Muscle layer of colon (tissue), 2 donors: Measurements from ENCODE around the gene HELT.
"Not testable (repeated sequence)": the region's sequence is repeated elsewhere in the genome, so short reads cannot be mapped to it uniquely, and the experiment has no call there.

Source experiments
- H3K27ac ChIP-seq: one replicate; pipeline ENCODE4 v1.7.0; 2013; ENCODE audit warnings: low read depth, mild to moderate bottlenecking, low read length, moderate library complexity
- H3K27me3 ChIP-seq, 2 donors: one replicate each; pipeline ENCODE4 v1.7.0; 2013; ENCODE audit warnings: low read length in 2 of 2, mild to moderate bottlenecking in 2 of 2; ENCODE audit not compliant: insufficient read depth in 2 of 2, control insufficient read depth in 1 of 2
- H3K36me3 ChIP-seq: one replicate; pipeline ENCODE4 v1.7.0; 2013; ENCODE audit warnings: mild to moderate bottlenecking, low read length; ENCODE audit not compliant: insufficient read depth
- H3K4me1 ChIP-seq: one replicate; pipeline ENCODE4 v1.7.0; 2013; ENCODE audit warnings: mild to moderate bottlenecking, low read length; ENCODE audit not compliant: insufficient read depth
- H3K4me3 ChIP-seq, 2 donors: one replicate each; pipeline ENCODE4 v1.7.0; 2013; ENCODE audit warnings: low read length in 2 of 2, low read depth in 1 of 2, mild to moderate bottlenecking in 1 of 2, moderate library complexity in 1 of 2
- H3K9ac ChIP-seq: one replicate; pipeline ENCODE4 v1.7.0; 2013; ENCODE audit warnings: low read length
- H3K9me3 ChIP-seq: one replicate; pipeline ENCODE4 v1.7.0; 2013; ENCODE audit warnings: mild to moderate bottlenecking, low read length
- donor health status: abdominal sarcoma.
- donor health status: Adenocarcinoma of cecum.

Gene HELT

GRCh38 chr4:185050286-185050685, 32.0 kb downstream of the HELT start:
- not testable (repeated sequence) for H3K4me1 ChIP-seq, H3K36me3 ChIP-seq, H3K9me3 ChIP-seq, H3K9ac ChIP-seq, H3K4me3 ChIP-seq, H3K27ac ChIP-seq, H3K27me3 ChIP-seq

DNA sequence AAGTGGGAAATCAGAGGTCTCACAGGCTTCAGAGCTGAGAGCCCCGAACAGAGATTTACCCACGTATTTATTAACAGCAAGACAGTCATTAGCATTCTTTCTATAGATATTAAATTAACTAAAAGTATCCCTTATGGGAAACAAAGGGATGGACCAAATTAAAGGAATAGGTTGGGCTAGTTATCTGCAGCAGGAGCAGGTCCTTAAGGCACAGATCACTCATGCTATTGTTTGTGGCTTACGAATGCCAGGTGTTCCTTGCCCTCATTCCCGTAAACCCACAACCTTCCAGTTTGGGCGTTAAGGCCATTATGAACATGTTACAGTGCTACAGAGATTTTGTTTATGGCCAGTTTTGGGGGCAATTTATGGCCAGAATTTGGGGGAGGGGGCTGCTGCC, 33.0 kb downstream of the HELT start:
- H3K4me1 ChIP-seq, H3K9me3 ChIP-seq, H3K9ac ChIP-seq, H3K4me3 ChIP-seq, H3K27ac ChIP-seq, H3K36me3 ChIP-seq, H3K27me3 ChIP-seq: not testable (repeated sequence)

DNA sequence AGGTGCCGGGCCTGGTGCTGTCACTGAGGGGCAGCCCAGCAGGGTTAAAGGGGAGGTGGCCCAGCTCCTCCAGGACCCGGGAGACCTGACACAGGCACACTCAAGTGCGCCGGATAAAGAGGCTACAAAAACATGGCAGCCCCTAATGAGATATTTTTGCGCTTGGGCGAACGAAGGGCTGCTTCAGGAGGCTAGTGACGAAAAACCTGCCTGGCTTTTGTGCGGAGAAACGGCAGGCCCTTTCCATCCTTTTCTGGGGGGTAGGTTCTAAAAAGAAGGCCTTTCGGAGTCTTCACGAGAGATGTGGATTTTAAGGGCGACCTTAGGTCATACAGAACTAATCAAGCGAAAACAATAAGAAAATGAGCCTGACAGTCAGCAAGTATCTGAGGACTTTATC, 35.5 kb downstream of the HELT start:
- Histone ChIP-seq H3K4me1 (no peaks in the 10 kb centered on the region), H3K27me3 (no peaks in the 10 kb centered on the region), H3K36me3 (no peaks in the 10 kb centered on the region), H3K9me3 (no peaks in the 10 kb centered on the region), H3K27ac (no peak overlapping the region), H3K4me3 (no peak overlapping the region), H3K9ac (no peak overlapping the region)

GRCh38 chr4:185054272-185054671, 36.0 kb downstream of the HELT start:
- no peak overlapping the region for H3K9ac ChIP-seq

GRCh38 chr4:185054886-185055285, 36.6 kb downstream of the HELT start:
- H3K27ac ChIP-seq: no peak overlapping the region
- no peaks in the 10 kb centered on the region for H3K36me3 ChIP-seq
- no peaks in the 10 kb centered on the region for H3K9me3 ChIP-seq
- H3K27me3 ChIP-seq: no peaks in the 10 kb centered on the region
- no peaks in the 10 kb centered on the region for H3K4me1 ChIP-seq
- no peak overlapping the region for H3K9ac ChIP-seq
- no peak overlapping the region for H3K4me3 ChIP-seq

More at GRCh38 chr4:185054272-185054671, 36.0 kb downstream of the HELT start:
- no peaks in the 10 kb centered on the region for H3K4me1 ChIP-seq
- no peak overlapping the region for H3K27ac ChIP-seq
- H3K9me3 ChIP-seq: no peaks in the 10 kb centered on the region
- no peak overlapping the region for H3K4me3 ChIP-seq
- no peaks in the 10 kb centered on the region for H3K27me3 ChIP-seq
- H3K36me3 ChIP-seq: no peaks in the 10 kb centered on the region

GRCh38 chr4:185061610-185062009, 43.3 kb downstream of the HELT start:
- no peak overlapping the region for H3K27ac ChIP-seq
- H3K27me3 ChIP-seq: no peaks in the 10 kb centered on the region
- H3K36me3 ChIP-seq: no peaks in the 10 kb centered on the region

DNA sequence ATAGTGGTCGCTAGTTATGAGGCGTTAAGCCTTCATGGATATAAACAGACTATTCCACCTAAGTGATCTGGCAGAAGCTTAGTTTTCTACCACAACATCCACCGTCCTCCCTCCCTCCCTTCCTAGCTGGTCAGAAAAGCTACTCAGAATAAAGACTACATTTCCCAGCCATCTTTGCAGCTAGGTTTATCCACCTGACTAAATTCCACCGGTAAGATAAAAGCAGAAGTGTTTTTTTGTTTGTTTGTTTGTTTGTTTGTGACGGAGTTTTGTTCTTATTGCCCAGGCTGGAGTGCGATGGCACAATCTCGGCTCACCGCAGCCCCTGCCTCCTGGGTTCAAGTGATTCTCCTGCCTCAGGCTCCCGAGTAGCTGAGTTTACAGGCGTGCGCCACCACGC, 44.3 kb downstream of the HELT start:
- Histone ChIP-seq H3K27ac (no peak overlapping the region), H3K9me3 (no peaks in the 10 kb centered on the region), H3K27me3 (no peaks in the 10 kb centered on the region), H3K4me3 (no peak overlapping the region), H3K9ac (no peak overlapping the region), H3K4me1 (no peaks in the 10 kb centered on the region), H3K36me3 (no peaks in the 10 kb centered on the region)

More at GRCh38 chr4:185061610-185062009, 43.3 kb downstream of the HELT start:
- Histone ChIP-seq H3K4me1 (no peaks in the 10 kb centered on the region), H3K4me3 (no peak overlapping the region), H3K9me3 (no peaks in the 10 kb centered on the region), H3K9ac (no peak overlapping the region)

GRCh38 chr4:185066179-185066578, 47.9 kb downstream of the HELT start:
- H3K4me1 ChIP-seq: no peaks in the 10 kb centered on the region
- H3K36me3 ChIP-seq: no peaks in the 10 kb centered on the region
- H3K27me3 ChIP-seq: no peaks in the 10 kb centered on the region
- no peaks in the 10 kb centered on the region for H3K9me3 ChIP-seq
- no peak overlapping the region for H3K4me3 ChIP-seq
- H3K9ac ChIP-seq: no peak overlapping the region
- H3K27ac ChIP-seq: no peak overlapping the region

- H3K27me3 ChIP-seq: no peaks in the 10 kb centered on the region
- H3K36me3 ChIP-seq: no peaks in the 10 kb centered on the region
- H3K4me3 ChIP-seq: no peak overlapping the region
- no peaks in the 10 kb centered on the region for H3K9me3 ChIP-seq
- H3K27ac ChIP-seq: no peak overlapping the region
- H3K4me1 ChIP-seq: no peaks in the 10 kb centered on the region
- H3K9ac ChIP-seq: no peak overlapping the region
Measured at GRCh38 chr4:185068837-185069236, 50.5 kb downstream of the HELT start.
